ENCODE data around the gene CACNA2D1. TPM values are rescaled to one million over a fixed set of nuclear protein-coding genes. Genes with fewer than 3 reads are reported as not detected.

The CACNA2D1 gene
- total RNA-seq, 4 donors from 2014 or later: 30.6 to 60.0 (median 45.7) TPM

- Histone ChIP-seq H3K27ac (replicated peaks in 1 of 4) (no peak overlapping the region), H3K4me1 (peaks cover 0 to 18% (median 12%) of the 10 kb centered on the region in 4 donors), H3K27me3 (no peaks in the 10 kb centered on the region), H3K36me3 (no peaks in the 10 kb centered on the region), H3K9me3 (no peaks in the 10 kb centered on the region), H3K4me3 (no peak overlapping the region)
- intact Hi-C loops (cut with DNase I): no loop called here
- 82% methylated on average over 2 of the region's 2 CpGs for WGBS
- DNase-seq (ENCODE audit: extremely low spot score): no peak
- TF ChIP-seq POLR2AphosphoS5 (IDR thresholded peaks at IDR 0.05): no peak
- TF ChIP-seq, protein P1, sequence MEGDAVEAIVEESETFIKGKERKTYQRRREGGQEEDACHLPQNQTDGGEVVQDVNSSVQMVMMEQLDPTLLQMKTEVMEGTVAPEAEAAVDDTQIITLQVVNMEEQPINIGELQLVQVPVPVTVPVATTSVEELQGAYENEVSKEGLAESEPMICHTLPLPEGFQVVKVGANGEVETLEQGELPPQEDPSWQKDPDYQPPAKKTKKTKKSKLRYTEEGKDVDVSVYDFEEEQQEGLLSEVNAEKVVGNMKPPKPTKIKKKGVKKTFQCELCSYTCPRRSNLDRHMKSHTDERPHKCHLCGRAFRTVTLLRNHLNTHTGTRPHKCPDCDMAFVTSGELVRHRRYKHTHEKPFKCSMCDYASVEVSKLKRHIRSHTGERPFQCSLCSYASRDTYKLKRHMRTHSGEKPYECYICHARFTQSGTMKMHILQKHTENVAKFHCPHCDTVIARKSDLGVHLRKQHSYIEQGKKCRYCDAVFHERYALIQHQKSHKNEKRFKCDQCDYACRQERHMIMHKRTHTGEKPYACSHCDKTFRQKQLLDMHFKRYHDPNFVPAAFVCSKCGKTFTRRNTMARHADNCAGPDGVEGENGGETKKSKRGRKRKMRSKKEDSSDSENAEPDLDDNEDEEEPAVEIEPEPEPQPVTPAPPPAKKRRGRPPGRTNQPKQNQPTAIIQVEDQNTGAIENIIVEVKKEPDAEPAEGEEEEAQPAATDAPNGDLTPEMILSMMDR (IDR thresholded peaks at IDR 0.05): no peak
- TF ChIP-seq POLR2A (IDR thresholded peaks at IDR 0.05; ENCODE audit: low read depth): no peak
- no peak for TF ChIP-seq EP300 (IDR thresholded peaks at IDR 0.05)
These were observed 275.8 kb downstream of the CACNA2D1 start for GRCh38 chr7:82167558-82168314.

DNA sequence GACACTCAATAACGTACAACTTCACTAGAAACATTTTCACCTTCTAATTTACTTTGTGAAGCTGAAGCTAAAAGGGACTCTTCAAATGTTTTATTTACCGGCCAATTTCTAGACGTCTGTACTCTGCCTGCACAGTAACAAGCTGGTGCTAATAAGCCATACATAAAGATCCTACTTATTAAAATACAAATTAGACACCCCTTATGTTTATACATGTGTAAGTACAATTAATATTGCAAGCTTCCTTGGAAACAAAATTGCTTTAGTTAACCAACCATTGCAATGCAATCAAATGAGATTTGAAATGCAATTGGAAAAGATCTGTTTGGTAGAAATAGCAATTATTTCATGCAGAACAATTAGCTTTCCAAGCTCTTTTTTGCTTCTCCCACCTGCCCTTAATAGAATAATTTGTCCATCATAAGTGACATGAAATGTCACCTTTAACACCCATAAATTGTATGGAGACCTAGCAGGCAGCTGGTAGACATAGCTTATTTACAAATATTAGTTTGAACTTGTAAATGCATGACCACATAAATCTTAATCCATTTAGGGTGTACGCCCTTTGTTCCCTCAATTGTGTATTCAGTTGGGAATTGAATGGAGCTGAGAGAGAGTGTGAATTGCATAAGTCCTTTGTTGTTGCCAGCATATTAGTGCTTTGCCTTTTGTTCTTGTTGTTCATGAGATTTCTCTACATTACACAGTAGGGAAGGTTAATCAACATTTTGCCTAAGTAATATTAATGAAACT lies 277.1 kb downstream of the CACNA2D1 start:
- TF ChIP-seq POLR2A (IDR thresholded peaks at IDR 0.05; ENCODE audit: low read depth): no peak
- TF ChIP-seq POLR2AphosphoS5 (IDR thresholded peaks at IDR 0.05): no peak
- no peak for TF ChIP-seq EP300 (IDR thresholded peaks at IDR 0.05)
- TF ChIP-seq, protein P1 (IDR thresholded peaks at IDR 0.05): no peak
- Histone ChIP-seq H3K36me3 (no peaks in the 10 kb centered on the region), H3K4me3 (no peak overlapping the region), H3K27me3 (no peaks in the 10 kb centered on the region), H3K27ac (replicated peaks in 1 of 4) (no peak overlapping the region), H3K4me1 (peaks cover 0 to 18% (median 12%) of the 10 kb centered on the region in 4 donors), H3K9me3 (no peaks in the 10 kb centered on the region)
- WGBS: 80% methylated on average over 4 of the region's 4 CpGs
- intact Hi-C loops (cut with DNase I): no loop called here
- no peak for DNase-seq (ENCODE audit: extremely low spot score)

- intact Hi-C loops (cut with DNase I): no loop called here
- H3K4me1 ChIP-seq: peaks cover 0 to 18% (median 12%) of the 10 kb centered on the region in 4 donors
- DNase-seq (ENCODE audit: extremely low spot score): no peak
- H3K4me3 ChIP-seq: no peak overlapping the region
- no peaks in the 10 kb centered on the region for H3K9me3 ChIP-seq
- no peak for TF ChIP-seq POLR2AphosphoS5 (IDR thresholded peaks at IDR 0.05)
- TF ChIP-seq, protein P1 (IDR thresholded peaks at IDR 0.05): peak; percentile 12 to 38 (median 25)
- H3K27ac ChIP-seq (replicated peaks in 1 of 4): no peak overlapping the region
- WGBS: 29% methylated on average over 3 of the region's 3 CpGs
- H3K36me3 ChIP-seq: no peaks in the 10 kb centered on the region
- H3K27me3 ChIP-seq: no peaks in the 10 kb centered on the region
These were observed 278.8 kb downstream of the CACNA2D1 start for GRCh38 chr7:82164813-82165212.

- 76% methylated on average over 1 of the region's 1 CpG for WGBS
These were observed 279.2 kb downstream of the CACNA2D1 start for GRCh38 chr7:82164410-82164809.

More at GRCh38 chr7:82164410-82164809, 279.2 kb downstream of the CACNA2D1 start:
- no peak for DNase-seq (ENCODE audit: extremely low spot score)
- intact Hi-C loops (cut with DNase I): no loop called here
- H3K27me3 ChIP-seq: no peaks in the 10 kb centered on the region
- peaks cover 0 to 18% (median 12%) of the 10 kb centered on the region in 4 donors for H3K4me1 ChIP-seq
- no peaks in the 10 kb centered on the region for H3K9me3 ChIP-seq
- no peaks in the 10 kb centered on the region for H3K36me3 ChIP-seq
- H3K27ac ChIP-seq (replicated peaks in 1 of 4): no peak overlapping the region
- no peak overlapping the region for H3K4me3 ChIP-seq
- TF ChIP-seq EP300 (IDR thresholded peaks at IDR 0.05): no peak
- TF ChIP-seq POLR2AphosphoS5 (IDR thresholded peaks at IDR 0.05): no peak
- TF ChIP-seq, protein P1 (IDR thresholded peaks at IDR 0.05): no peak
- no peak for TF ChIP-seq POLR2A (IDR thresholded peaks at IDR 0.05; ENCODE audit: low read depth)
